Esophagus squamous epithelium (tissue), 4 donors: ENCODE data around the gene VIL1.

Experiments
- POLR2A ChIP-seq, 4 donors: fragments of 450-650 bp; IDR thresholded peaks; one replicate each; pipeline ENCODE4 v1.6.1; 2017; ENCODE audit warnings: antibody characterized with exemption in 4 of 4, mild to moderate bottlenecking in 4 of 4, moderate library complexity in 3 of 4
- TF ChIP-seq, protein P1 (sequence below), 6 experiments: fragments of 450-650 bp in 4 of 6; fragments of 200-600 bp in 2 of 6; sonication (generic) in 2 of 6; IDR thresholded peaks; one replicate each; pipeline ENCODE4 v1.5.1; 2016 to 2019; ENCODE audit warnings: antibody characterized with exemption in 6 of 6, mild to moderate bottlenecking in 4 of 6, moderate library complexity in 4 of 6

DNA sequence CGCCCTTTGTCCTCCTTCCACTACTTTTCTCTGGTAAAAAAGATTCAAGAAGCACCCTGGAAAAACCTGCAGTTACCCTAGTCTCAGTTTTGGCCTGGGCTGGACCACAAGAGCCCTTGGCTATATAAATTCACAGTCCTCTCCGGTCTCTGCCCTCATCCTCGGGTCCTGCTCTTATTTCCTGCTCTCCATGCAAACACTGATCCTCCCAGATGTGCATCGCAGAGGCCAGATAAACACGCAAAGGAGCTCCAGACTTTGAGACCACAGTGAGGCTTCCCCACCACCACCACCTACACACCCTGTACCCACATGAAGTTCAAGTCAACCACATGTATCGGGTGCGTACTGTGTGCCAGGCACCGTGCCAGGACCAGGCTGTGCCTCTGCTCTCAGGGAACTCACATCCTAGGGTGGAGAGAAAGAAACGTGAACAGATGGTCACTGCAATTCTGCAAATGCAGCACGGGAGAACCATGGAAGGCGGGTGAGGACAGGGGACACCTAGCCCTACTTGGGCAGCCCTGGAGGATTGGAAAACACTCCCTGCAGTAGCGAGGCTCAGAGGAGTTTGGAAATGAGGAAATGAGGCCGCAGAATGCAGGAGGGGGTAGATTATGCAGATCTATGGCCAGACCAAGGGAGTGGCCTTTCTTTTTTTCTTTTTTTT lies 11.8 kb upstream of the VIL1 start:
- TF ChIP-seq, protein P1, sequence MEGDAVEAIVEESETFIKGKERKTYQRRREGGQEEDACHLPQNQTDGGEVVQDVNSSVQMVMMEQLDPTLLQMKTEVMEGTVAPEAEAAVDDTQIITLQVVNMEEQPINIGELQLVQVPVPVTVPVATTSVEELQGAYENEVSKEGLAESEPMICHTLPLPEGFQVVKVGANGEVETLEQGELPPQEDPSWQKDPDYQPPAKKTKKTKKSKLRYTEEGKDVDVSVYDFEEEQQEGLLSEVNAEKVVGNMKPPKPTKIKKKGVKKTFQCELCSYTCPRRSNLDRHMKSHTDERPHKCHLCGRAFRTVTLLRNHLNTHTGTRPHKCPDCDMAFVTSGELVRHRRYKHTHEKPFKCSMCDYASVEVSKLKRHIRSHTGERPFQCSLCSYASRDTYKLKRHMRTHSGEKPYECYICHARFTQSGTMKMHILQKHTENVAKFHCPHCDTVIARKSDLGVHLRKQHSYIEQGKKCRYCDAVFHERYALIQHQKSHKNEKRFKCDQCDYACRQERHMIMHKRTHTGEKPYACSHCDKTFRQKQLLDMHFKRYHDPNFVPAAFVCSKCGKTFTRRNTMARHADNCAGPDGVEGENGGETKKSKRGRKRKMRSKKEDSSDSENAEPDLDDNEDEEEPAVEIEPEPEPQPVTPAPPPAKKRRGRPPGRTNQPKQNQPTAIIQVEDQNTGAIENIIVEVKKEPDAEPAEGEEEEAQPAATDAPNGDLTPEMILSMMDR (IDR thresholded peaks at IDR 0.05), result no peak
- TF ChIP-seq POLR2A (IDR thresholded peaks at IDR 0.05), result peak in 1 of 4 donors; percentile 6
